GM12874 (cell line): ENCODE data around the gene GOPC.

ENCODE experiments used
- TF ChIP-seq, protein P1 (sequence below): IDR thresholded peaks from 2 replicates; pipeline ENCODE4 v1.5.1; 2011; ENCODE audit warnings: low read depth, mild to moderate bottlenecking, control low read depth, low read length, moderate library complexity; ENCODE audit not compliant: insufficient read depth

The GOPC gene

DNA sequence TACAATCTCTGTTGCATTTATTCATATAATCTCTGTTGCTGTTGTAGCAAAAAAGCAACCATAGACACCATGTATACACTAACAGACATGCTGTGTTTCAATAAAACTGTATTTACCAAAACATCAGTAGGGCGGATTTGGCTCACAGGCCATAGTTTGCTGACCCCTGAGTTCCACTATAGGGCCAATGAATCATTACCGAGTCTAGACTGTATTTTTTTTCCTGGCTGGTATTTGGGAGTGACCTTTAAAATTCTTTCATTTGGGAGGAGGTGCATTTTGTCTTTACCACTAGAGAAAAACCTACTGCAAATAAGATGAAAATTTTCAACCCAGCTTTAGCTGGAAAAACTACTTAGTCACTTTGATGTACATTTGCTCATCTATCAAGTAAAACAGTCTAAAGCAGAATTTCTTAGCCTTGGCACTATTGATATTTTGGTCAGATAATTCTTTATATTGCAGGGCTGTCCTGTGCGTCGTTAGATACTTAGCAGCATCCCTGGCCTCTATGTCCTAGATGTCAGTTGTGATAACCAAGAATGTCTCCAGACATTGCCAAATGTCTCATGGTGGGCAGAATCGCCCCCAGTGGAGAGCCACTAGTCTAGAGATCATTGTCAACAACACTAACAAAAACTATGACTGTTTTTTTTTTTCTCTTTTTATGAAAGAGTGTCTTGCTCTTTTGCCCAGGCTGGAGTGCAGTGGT, 80.4 kb downstream of the GOPC start:
- TF ChIP-seq, protein P1, sequence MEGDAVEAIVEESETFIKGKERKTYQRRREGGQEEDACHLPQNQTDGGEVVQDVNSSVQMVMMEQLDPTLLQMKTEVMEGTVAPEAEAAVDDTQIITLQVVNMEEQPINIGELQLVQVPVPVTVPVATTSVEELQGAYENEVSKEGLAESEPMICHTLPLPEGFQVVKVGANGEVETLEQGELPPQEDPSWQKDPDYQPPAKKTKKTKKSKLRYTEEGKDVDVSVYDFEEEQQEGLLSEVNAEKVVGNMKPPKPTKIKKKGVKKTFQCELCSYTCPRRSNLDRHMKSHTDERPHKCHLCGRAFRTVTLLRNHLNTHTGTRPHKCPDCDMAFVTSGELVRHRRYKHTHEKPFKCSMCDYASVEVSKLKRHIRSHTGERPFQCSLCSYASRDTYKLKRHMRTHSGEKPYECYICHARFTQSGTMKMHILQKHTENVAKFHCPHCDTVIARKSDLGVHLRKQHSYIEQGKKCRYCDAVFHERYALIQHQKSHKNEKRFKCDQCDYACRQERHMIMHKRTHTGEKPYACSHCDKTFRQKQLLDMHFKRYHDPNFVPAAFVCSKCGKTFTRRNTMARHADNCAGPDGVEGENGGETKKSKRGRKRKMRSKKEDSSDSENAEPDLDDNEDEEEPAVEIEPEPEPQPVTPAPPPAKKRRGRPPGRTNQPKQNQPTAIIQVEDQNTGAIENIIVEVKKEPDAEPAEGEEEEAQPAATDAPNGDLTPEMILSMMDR, result no peak

DNA sequence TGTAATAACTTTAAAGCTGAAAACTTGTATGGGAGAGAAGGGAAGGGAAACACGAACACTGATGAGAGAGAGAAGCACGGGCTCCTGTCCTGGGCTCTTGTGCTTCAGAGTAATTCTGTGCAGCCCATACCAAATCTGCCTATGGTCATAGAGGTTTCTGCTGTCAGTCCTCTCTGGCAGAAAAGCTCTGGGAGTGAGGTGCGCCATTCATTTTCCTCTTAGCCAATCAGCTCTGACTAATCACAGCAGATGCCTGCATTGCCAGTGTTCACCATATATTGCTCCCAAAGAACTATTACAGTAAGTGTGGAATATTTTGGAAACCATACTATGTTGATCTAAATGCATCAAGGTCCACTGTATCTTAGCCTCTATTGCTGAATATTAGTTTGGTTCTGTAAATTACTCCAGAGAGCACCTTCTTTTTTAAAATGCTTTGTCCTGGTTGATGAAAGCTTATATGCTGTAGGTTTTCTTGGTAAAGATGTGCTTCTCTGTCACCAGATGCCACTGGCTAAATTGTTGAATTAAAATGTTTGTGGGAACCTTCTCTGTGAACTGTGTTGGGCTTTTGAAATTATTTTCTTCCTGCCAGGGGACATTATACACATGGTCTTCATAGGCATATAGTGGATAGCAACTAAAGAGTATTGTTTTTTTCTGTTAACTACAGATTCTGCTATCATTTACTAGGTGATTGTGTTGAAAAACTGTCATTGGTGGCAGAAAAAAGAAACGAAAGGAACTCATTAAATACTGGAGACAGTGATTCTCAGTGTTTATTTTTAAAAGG, 81.5 kb downstream of the GOPC start:
- TF ChIP-seq, protein P1, result no peak

DNA sequence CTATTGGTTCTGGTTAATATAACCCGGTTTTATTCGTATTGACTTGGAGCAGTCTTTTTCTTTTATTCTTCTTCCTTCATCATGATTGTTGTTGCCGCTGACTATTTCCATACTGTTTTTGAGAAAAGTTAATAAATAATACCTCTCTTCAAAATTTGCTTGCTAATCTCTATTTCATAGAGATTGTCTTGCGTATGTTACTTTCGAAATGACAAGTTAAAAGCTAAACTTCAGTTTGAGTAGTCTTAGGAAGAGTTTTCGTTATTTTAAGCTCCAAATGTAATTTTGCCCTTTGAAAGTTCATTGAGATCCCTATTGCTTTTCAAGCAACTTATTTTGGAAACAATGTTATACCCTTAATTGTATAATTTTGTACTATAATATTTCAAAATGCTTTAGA, 83.4 kb downstream of the GOPC start:
- TF ChIP-seq, protein P1, result no peak

DNA sequence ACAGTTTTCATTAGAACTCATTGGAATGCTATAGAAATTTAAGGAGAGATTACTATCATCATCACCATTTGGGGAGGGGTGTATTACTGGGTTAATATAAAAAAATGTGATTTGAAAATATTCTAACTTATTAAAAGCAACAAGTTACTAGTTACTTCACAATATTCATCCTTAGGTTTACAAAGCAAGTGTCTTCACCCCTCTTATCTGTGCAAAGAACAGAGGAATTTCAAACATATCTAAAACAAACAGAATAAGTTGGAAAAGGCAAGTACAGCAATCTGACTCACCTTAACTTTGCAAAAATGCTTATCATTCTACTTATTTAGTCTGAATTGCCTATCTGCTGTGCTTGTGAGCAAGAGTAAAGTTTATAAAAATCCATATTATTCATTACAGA, 87.0 kb downstream of the GOPC start:
- TF ChIP-seq, protein P1, result no peak

DNA sequence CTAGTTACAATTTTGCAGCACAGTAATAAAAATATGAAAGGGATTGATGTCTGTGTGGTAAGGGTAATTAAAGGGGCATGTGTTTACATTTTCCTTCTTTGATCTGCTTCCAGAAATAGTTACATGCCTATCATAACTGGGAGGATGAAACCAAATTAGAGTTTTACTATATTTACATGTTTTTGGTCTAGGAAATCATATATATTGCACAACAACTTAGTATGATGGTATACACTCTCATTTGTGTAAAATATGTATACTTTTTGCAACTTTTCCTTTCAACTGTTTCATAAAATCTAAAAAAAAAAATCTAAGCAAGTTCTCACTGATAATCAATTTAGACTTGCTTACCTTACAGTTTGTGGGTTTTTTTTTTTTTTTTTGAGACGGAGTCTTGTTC, 87.7 kb downstream of the GOPC start:
- TF ChIP-seq, protein P1, result no peak

DNA sequence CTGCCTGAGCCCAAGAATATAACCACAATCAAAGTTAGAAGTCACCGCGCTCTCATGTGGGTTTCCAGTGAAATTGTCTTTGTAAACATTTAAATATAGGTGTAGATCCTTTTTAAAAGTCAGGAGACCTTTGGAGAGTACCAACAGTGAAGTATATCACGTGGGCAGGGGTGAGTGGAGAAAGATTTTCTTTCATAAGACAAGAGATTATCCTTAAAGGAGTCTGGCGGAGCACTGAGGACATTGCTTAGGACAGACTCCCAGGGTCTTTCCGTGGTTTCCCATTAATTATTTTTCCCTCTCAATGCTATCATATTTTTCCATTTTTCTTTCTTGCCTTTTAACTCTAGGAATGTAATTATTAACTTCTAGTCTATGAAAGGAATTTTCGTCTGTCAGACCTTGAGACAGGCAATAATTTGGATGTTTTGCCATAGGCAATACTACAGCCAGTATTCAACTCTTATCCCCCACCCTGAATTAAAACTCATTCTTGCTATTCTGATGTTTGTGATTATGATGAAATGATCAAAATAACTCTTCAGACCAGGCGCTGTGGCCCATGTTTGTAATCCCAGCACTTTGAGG, 88.4 kb downstream of the GOPC start:
- TF ChIP-seq, protein P1, result no peak

DNA sequence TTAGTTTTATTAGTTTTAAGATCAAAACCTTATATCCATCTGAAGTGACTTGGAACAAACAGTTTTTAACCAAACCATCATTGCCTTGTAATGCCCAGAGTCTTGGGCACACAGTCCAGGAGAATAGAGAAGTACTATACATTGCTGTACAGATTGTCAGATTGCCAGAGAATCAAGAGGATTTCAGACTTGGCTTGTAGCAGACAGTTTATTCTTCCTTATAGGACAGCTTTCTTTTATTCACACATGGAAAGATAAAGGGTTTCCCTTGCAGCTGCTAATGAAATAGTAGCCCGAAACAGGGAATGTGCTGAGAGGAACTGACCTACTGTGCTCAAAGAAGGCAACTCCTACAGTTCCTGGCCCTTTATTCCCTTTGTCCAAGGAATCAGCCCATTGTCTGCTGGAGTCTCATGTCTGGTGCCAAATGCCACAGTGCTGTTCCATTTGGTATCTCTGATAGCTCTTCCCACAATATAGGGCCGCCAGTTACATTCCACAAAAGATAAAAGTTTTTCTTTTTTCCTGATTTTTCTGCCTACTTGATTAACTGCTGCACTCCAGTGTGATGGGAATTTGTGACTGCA, 89.2 kb downstream of the GOPC start:
- TF ChIP-seq, protein P1, result no peak
